ENCODE measurements around the gene SSH2. TPM values are rescaled to one million over a fixed set of nuclear protein-coding genes. Genes with fewer than 3 reads are reported as not detected.

SSH2 gene
- total and polyA plus RNA-seq, 2 donors from 2014 or later, result 19.7 to 62.5 TPM

- no peak overlapping the region for H3K27ac ChIP-seq (ENCODE audit: low read depth in 2 of 2, low read length in 2 of 2)
- H3K4me3 ChIP-seq (ENCODE audit: low read length in 3 of 3), result peak overlapping the region in 2 of 3 donors; percentile 32 to 49
- DNase-seq (peak in 4 of 5 donors; percentile 66 to 79 (median 76)), FAIRE-seq (no peak)
- intact Hi-C loops (cut with DNase I), result no loop called here
- peak overlapping the region in 1 of 3 donors; percentile 31 for H3K9ac ChIP-seq (ENCODE audit: low read length in 3 of 3)
- no peak for TF ChIP-seq CTCF (IDR thresholded peaks at IDR 0.05; ENCODE audit: borderline replicate concordance, extremely low read depth, insufficient read depth)
- no peaks in the 10 kb centered on the region for H3K27me3 ChIP-seq (ENCODE audit: control insufficient read depth, insufficient read depth, low read length)
- H3K4me1 ChIP-seq (ENCODE audit: control insufficient read depth in 2 of 3, insufficient read depth in 2 of 3, low read depth in 1 of 3, low read length in 3 of 3), result peaks cover 0 to 31% (median 16%) of the 10 kb centered on the region in 3 donors
- H3K9me3 ChIP-seq (ENCODE audit: control insufficient read depth in 2 of 3, insufficient read depth in 1 of 3, low read length in 3 of 3), result no peaks in the 10 kb centered on the region
- H3K36me3 ChIP-seq (ENCODE audit: control insufficient read depth in 2 of 3, insufficient read depth in 3 of 3, low read length in 3 of 3), result no peaks in the 10 kb centered on the region
Observed at GRCh38 chr17:29593591-29594518, 336.2 kb downstream of the SSH2 start.

DNA sequence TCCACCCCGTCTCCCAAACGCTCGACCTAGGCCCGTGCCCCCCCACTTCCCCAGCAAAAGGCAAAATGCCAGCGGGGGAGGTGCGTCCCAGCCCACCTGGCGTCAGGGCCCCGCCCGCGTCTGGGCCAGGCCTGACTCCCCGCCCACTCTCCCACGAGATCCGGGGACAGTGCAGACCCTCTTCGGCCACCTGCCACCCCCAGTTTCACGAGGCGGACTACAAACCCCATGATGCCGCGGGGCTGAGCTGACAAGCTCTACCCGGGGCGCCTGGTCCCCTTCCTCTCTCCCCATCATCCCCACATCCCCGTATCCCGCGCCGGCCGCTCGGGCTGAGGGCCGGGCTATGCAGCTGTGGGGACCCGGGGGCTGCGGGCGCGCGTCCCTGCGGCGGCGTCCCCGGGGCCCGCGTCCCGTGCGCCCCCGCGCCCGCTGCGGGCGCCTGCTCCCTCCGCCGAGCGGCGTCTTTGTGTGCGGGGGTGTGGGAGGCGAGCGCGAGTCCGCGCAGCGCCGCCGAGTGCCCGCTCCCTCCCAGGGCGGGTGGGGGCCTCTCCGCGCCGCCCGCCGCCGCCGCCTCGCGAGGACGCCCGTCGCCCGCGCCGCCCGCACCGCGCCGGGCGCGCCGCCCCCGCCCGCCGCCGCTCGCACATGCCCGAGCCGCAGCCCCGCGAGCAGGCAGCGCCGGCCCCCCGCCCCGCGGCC lies 337.0 kb downstream of the SSH2 start, which contains the start of gene ANKRD13B:
ANKRD13B (plus strand) TSS at position 283 of the 702 bp plus-strand sequence. CDS start 490 bp downstream, outside the sequence.
- Histone ChIP-seq H3K36me3 (ENCODE audit: control insufficient read depth in 2 of 3, insufficient read depth in 3 of 3, low read length in 3 of 3) (no peaks in the 10 kb centered on the region), H3K4me1 (ENCODE audit: control insufficient read depth in 2 of 3, insufficient read depth in 2 of 3, low read depth in 1 of 3, low read length in 3 of 3) (peaks cover 0 to 39% (median 21%) of the 10 kb centered on the region in 3 donors), H3K27me3 (ENCODE audit: control insufficient read depth, insufficient read depth, low read length) (no peaks in the 10 kb centered on the region), H3K9me3 (ENCODE audit: control insufficient read depth in 2 of 3, insufficient read depth in 1 of 3, low read length in 3 of 3) (no peaks in the 10 kb centered on the region), H3K9ac (ENCODE audit: low read length in 3 of 3) (peak within 1 kb of the TSS in 1 of 3 donors; percentile 31), H3K4me3 (ENCODE audit: low read length in 3 of 3) (peak within 1 kb of the TSS in 2 of 3 donors; percentile 32 to 54), H3K27ac (ENCODE audit: low read depth in 2 of 2, low read length in 2 of 2) (no peak within 1 kb of the TSS)
- no peak for TF ChIP-seq CTCF (IDR thresholded peaks at IDR 0.05; ENCODE audit: borderline replicate concordance, extremely low read depth, insufficient read depth)
- peak in 3 of 5 donors; percentile 43 to 86 (median 66) for DNase-seq
- FAIRE-seq, result no peak
- intact Hi-C loops (cut with DNase I), result no loop called here

- FAIRE-seq, result no peak
- Histone ChIP-seq H3K9me3 (ENCODE audit: control insufficient read depth in 2 of 3, insufficient read depth in 1 of 3, low read length in 3 of 3) (no peaks in the 10 kb centered on the region), H3K36me3 (ENCODE audit: control insufficient read depth in 2 of 3, insufficient read depth in 3 of 3, low read length in 3 of 3) (no peaks in the 10 kb centered on the region), H3K9ac (ENCODE audit: low read length in 3 of 3) (no peak overlapping the region), H3K4me1 (ENCODE audit: control insufficient read depth in 2 of 3, insufficient read depth in 2 of 3, low read depth in 1 of 3, low read length in 3 of 3) (peaks cover 0 to 48% (median 27%) of the 10 kb centered on the region in 3 donors), H3K27ac (ENCODE audit: low read depth in 2 of 2, low read length in 2 of 2) (no peak overlapping the region), H3K27me3 (ENCODE audit: control insufficient read depth, insufficient read depth, low read length) (no peaks in the 10 kb centered on the region), H3K4me3 (ENCODE audit: low read length in 3 of 3) (peak overlapping the region; percentile 9 to 57 (median 41))
- peak; percentile 95 for TF ChIP-seq CTCF (IDR thresholded peaks at IDR 0.05; ENCODE audit: borderline replicate concordance, extremely low read depth, insufficient read depth)
- intact Hi-C loops (cut with DNase I), result no loop called here
- peak; percentile 95 to 98 (median 97) for DNase-seq
Observed at GRCh38 chr17:29591737-29592608, 338.1 kb downstream of the SSH2 start.

Data from kidney (tissue), 14 donors.